Esophagus squamous epithelium (tissue), 5 donors: ENCODE results near the gene DAB2IP. TPM values are rescaled to one million over a fixed set of nuclear protein-coding genes. Genes with fewer than 3 reads are reported as not detected.

Experiments
- DNase-seq: peaks from one replicate; lab custom pipeline; 2025; lab: John Stamatoyannopoulos, UW
- H3K27ac ChIP-seq, 4 donors: fragments of 200-600 bp; sonication (generic); one replicate each; pipeline ENCODE4 v1.5.1; 2016 to 2019; ENCODE audit warnings: mild to moderate bottlenecking in 1 of 4
- H3K27me3 ChIP-seq, 4 donors: fragments of 200-600 bp; sonication (generic); 1 replicate in 3 of 4; 2 replicates in 1 of 4; pipeline versions ENCODE4 v1.5.1 to v1.6.0; 2017 to 2021; ENCODE audit warnings: antibody characterized with exemption in 1 of 4
- H3K36me3 ChIP-seq, 3 donors: fragments of 200-600 bp; sonication (generic); one replicate each; pipeline ENCODE4 v1.5.1; 2016 to 2019
- H3K4me1 ChIP-seq, 3 donors: fragments of 200-600 bp; sonication (generic); one replicate each; pipeline ENCODE4 v1.5.1; 2017 to 2019
- H3K4me3 ChIP-seq, 4 donors: fragments of 200-600 bp; sonication (generic); 1 replicate in 3 of 4; 2 replicates in 1 of 4; pipeline ENCODE4 v1.5.1; 2016 to 2019; ENCODE audit warnings: mild to moderate bottlenecking in 2 of 4, moderate library complexity in 1 of 4
- H3K9me3 ChIP-seq, 3 donors: fragments of 200-600 bp; sonication (generic); one replicate each; pipeline ENCODE4 v1.5.1; 2016 to 2019
- POLR2A ChIP-seq, 4 donors: fragments of 450-650 bp; IDR thresholded peaks; one replicate each; pipeline ENCODE4 v1.6.1; 2017; ENCODE audit warnings: antibody characterized with exemption in 4 of 4, mild to moderate bottlenecking in 4 of 4, moderate library complexity in 3 of 4
- WGBS, 2 donors: methylation state at CpG; one replicate each; pipeline ENCODE4 v1.1.5; 2018; 5-methylcytosine and 5-hydroxymethylcytosine counted together
- intact Hi-C: fragments of 100-400 bp; cut with DNase I; formaldehyde crosslinking; loops from one replicate; pipeline ENCODE4 v1.15.0; 2022
- total RNA-seq, 4 donors: library from RNA; depleted of rRNA; stranded (reverse); fragments of >200 nt; gene quantifications; one replicate each; pipeline ENCODE4 v1.1.0, GENCODE V29; 2016
- TF ChIP-seq, protein P1 (sequence below), 6 experiments: fragments of 450-650 bp in 4 of 6; fragments of 200-600 bp in 2 of 6; sonication (generic) in 2 of 6; IDR thresholded peaks; one replicate each; pipeline ENCODE4 v1.5.1; 2016 to 2019; ENCODE audit warnings: antibody characterized with exemption in 6 of 6, mild to moderate bottlenecking in 4 of 6, moderate library complexity in 4 of 6
- donor health status: DM: yes; HTN: yes; CAD: no.

Gene DAB2IP
- total RNA-seq, 4 donors from 2014 or later, result 28.3 to 48.8 (median 38.1) TPM

GRCh38 chr9:121750259-121750714, 98.9 kb downstream of the DAB2IP start:
- no peak for DNase-seq
- peak overlapping the region in 3 of 4 donors; percentile 59 to 79 (median 73) for H3K27ac ChIP-seq
- intact Hi-C loops, result no loop called here
- H3K4me3 ChIP-seq, result no peak overlapping the region
- H3K36me3 ChIP-seq, result peaks cover 0 to 15% (median 0%) of the 10 kb centered on the region in 3 donors
- TF ChIP-seq, protein P1, sequence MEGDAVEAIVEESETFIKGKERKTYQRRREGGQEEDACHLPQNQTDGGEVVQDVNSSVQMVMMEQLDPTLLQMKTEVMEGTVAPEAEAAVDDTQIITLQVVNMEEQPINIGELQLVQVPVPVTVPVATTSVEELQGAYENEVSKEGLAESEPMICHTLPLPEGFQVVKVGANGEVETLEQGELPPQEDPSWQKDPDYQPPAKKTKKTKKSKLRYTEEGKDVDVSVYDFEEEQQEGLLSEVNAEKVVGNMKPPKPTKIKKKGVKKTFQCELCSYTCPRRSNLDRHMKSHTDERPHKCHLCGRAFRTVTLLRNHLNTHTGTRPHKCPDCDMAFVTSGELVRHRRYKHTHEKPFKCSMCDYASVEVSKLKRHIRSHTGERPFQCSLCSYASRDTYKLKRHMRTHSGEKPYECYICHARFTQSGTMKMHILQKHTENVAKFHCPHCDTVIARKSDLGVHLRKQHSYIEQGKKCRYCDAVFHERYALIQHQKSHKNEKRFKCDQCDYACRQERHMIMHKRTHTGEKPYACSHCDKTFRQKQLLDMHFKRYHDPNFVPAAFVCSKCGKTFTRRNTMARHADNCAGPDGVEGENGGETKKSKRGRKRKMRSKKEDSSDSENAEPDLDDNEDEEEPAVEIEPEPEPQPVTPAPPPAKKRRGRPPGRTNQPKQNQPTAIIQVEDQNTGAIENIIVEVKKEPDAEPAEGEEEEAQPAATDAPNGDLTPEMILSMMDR (IDR thresholded peaks at IDR 0.05), result no peak
- no peak for TF ChIP-seq POLR2A (IDR thresholded peaks at IDR 0.05)
- no peaks in the 10 kb centered on the region for H3K9me3 ChIP-seq
- no peaks in the 10 kb centered on the region for H3K27me3 ChIP-seq
- H3K4me1 ChIP-seq, result peaks cover 37 to 99% (median 53%) of the 10 kb centered on the region in 3 donors
- WGBS, 2 donors, result 87 to 88% methylated on average over 9 to 10 of the region's 11 CpGs

DNA sequence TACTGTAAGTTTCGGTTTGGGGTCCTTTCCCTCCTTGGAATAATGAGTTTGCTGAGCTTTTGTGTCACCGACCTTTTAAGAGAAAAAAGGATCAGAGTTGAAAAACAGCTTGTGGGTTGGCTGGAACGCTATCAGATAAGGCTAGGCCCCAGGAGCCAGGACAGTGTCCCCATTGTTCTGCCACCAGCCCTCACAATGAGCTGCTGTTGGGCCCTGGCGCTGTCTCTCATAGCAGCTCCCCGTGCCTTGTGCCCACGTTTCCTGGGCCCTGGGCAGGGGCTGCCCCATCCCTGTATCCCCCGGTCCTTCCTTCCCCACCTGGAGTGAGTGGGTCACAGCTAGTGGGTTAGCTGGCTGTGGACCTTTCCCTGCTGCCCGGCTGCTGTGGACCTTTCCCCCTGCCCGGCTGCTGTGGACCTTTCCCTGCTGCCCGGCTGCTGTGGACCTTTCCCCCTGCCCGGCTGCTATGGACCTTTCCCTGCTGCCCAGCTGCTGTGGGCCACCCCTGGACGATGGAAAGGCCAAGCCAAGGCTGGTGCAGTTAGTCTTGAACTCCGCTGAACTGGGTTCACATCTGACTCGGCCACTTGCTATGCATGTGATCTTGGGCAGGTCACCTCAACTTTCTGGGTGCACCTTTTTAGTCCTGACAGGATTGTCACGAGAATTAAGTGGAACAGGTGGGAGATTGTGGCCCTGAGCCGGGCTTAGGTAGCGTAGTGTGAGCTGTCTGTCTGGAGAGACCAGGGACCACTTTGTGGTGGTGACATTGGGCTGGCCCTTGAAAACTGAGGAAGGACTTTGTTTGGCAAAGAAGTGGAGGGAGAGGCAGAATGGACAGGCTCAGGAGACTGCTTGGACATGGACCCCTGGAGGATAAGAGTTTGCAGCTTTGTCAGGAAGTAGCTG, 99.5 kb downstream of the DAB2IP start:
- H3K36me3 ChIP-seq, result peaks cover 0 to 19% (median 0%) of the 10 kb centered on the region in 3 donors
- TF ChIP-seq, protein P1 (IDR thresholded peaks at IDR 0.05), result no peak
- no peak for TF ChIP-seq POLR2A (IDR thresholded peaks at IDR 0.05)
- intact Hi-C loops, result no loop called here
- no peaks in the 10 kb centered on the region for H3K9me3 ChIP-seq
- no peak for DNase-seq
- 60 to 80% methylated on average over 8 to 14 of the region's 17 CpGs for WGBS, 2 donors
- no peaks in the 10 kb centered on the region for H3K27me3 ChIP-seq
- no peak overlapping the region for H3K4me3 ChIP-seq
- peak overlapping the region; percentile 1 to 62 (median 40) for H3K27ac ChIP-seq
- peaks cover 35 to 99% (median 54%) of the 10 kb centered on the region in 3 donors for H3K4me1 ChIP-seq

- intact Hi-C loops, result no loop called here
Observed at GRCh38 chr9:121751686-121752445, 100.4 kb downstream of the DAB2IP start.

GRCh38 chr9:121752929-121753328, 101.5 kb downstream of the DAB2IP start:
- TF ChIP-seq, protein P1 (IDR thresholded peaks at IDR 0.05), result no peak
- no peak for TF ChIP-seq POLR2A (IDR thresholded peaks at IDR 0.05)
- no peak for DNase-seq
- Histone ChIP-seq H3K27me3 (no peaks in the 10 kb centered on the region), H3K9me3 (no peaks in the 10 kb centered on the region), H3K36me3 (peaks cover 0 to 38% (median under 1%) of the 10 kb centered on the region in 3 donors), H3K4me3 (no peak overlapping the region), H3K4me1 (peaks cover 33 to 96% (median 53%) of the 10 kb centered on the region in 3 donors), H3K27ac (peak overlapping the region in 3 of 4 donors; percentile 30 to 62 (median 43))
- 70 to 93% methylated on average over 2 to 5 of the region's 9 CpGs for WGBS, 2 donors
- intact Hi-C loops, result no loop called here

More at GRCh38 chr9:121751686-121752445, 100.4 kb downstream of the DAB2IP start:
- H3K27me3 ChIP-seq, result no peaks in the 10 kb centered on the region
- H3K9me3 ChIP-seq, result no peaks in the 10 kb centered on the region
- TF ChIP-seq POLR2A (IDR thresholded peaks at IDR 0.05), result no peak
- 71 to 100% methylated on average over 2 to 8 of the region's 13 CpGs for WGBS, 2 donors
- DNase-seq, result no peak
- H3K36me3 ChIP-seq, result peaks cover 0 to 28% (median 0%) of the 10 kb centered on the region in 3 donors
- H3K4me3 ChIP-seq, result no peak overlapping the region
- H3K4me1 ChIP-seq, result peaks cover 35 to 99% (median 54%) of the 10 kb centered on the region in 3 donors
- H3K27ac ChIP-seq, result peak overlapping the region; percentile 1 to 62 (median 34)
